HAP-1 (cell line): ENCODE measurements around the gene STARD5.
"Not testable (repeated sequence)": the region's sequence is repeated elsewhere in the genome, so short reads cannot be mapped to it uniquely, and the experiment has no call there.

Source experiments
- DNase-seq, 2 experiments: peaks; one replicate each; pipeline ENCODE4 v3.0.0-alpha.2; 2016 to 2020; ENCODE audit warnings: low spot score in 2 of 2
- H3K27me3 ChIP-seq: fragments of 250-450 bp; sonication (Bioruptor Pico); 2 replicates; pipeline ENCODE4 v1.5.1; 2020; ENCODE audit warnings: low read depth, mild to moderate bottlenecking, moderate library complexity
- H3K36me3 ChIP-seq: fragments of 250-450 bp; sonication (Bioruptor Pico); replicated peaks from 2 replicates; pipeline ENCODE4 v1.5.1; 2020; ENCODE audit warnings: mild to moderate bottlenecking
- H3K4me1 ChIP-seq: fragments of 250-450 bp; sonication (Bioruptor Pico); 2 replicates; pipeline ENCODE4 v1.5.1; 2020; ENCODE audit warnings: mild to moderate bottlenecking
- H3K4me3 ChIP-seq: fragments of 250-450 bp; sonication (Bioruptor Pico); 2 replicates; pipeline ENCODE4 v1.5.1; 2020; ENCODE audit warnings: mild to moderate bottlenecking, moderate library complexity
- H3K9me3 ChIP-seq: fragments of 250-450 bp; sonication (Bioruptor Pico); 2 replicates; pipeline ENCODE4 v1.5.1; 2020; ENCODE audit warnings: mild to moderate bottlenecking, moderate library complexity
- in situ Hi-C: fragments of 300-500 bp; cut with MboI; formaldehyde crosslinking; loops from 3 replicates; pipeline ENCODE4 v1.14.3; 2020; ENCODE audit warnings: low sequenced_read_pairs, inconsistent platforms, mixed read lengths

The STARD5 gene

DNA sequence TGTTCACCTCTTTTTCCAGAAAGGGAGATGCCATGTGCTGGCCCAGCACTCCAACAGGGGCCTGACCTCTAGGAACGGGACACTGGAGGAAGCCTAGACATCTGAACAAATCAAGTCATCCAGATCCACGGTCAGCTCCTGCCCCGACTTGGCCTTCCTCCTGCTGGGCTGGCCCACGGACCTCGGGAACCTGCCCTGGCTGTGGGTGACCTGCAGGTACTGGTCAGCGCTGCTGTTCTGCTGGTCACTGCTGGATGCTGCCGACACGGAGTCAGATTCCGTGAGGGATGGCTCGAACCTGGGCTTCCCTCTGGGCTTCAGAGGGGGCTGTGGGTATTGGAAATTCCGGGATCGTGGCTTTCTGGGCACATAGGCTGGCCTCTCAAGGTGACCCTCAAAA lies 8.4 kb upstream of the STARD5 start:
- Histone ChIP-seq H3K4me3 (no peak overlapping the region), H3K36me3 (no peaks in the 10 kb centered on the region), H3K27me3 (no peaks in the 10 kb centered on the region), H3K4me1 (no peaks in the 10 kb centered on the region; the same call in 1 of the 2 replicates), H3K9me3 (no peaks in the 10 kb centered on the region)
- DNase-seq: no peak
- in situ Hi-C loops: no loop called here

DNA sequence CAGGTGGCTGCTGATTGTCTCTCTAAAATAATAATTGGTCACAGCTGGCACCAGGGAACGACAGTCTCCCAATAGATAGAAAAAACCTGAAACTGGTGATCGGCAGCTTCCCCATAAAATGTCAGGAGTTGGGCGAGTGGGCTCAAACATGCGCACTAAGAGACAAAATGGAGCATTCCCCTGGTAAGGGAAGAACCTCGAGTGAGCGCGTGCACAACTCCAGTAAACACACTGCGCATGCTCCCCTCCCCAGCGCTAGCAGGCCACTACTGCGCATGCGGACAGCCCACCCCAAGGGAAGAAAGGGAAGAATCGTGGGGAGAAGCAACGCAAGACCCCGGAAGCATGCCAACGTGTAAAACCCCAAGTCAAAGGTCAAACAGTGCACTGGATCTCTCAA lies 7.7 kb upstream of the STARD5 start:
- no peak for DNase-seq
- in situ Hi-C loops: no loop called here
- no peak overlapping the region for H3K4me3 ChIP-seq
- H3K4me1 ChIP-seq: no peaks in the 10 kb centered on the region; the same call in 1 of the 2 replicates
- no peaks in the 10 kb centered on the region for H3K36me3 ChIP-seq
- H3K27me3 ChIP-seq: no peaks in the 10 kb centered on the region
- H3K9me3 ChIP-seq: no peaks in the 10 kb centered on the region

DNA sequence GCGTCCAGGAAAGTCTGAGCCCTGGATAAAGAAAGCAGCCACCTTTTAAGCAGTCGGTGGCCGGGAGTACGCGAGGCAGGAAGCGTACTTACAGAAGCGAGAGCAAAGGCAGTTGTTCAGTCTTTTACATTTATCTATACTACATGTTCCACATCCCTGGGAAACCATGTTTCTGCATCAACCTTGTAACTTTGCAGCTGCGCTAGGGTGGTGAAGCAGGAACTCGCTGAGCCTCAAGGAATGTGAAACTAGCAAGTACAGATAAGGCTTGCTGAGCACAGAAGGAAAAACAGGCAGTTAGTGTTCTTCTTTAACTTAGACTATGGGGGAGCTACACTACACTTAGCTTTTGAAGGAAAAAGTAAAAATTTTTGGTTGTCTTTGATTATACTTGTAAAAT lies 7.2 kb upstream of the STARD5 start:
- in situ Hi-C loops, H3K4me1 ChIP-seq, H3K27me3 ChIP-seq, H3K9me3 ChIP-seq, H3K4me3 ChIP-seq, H3K36me3 ChIP-seq, DNase-seq: not testable (repeated sequence)

GRCh38 chr15:81330366-81331090 lies 6.6 kb upstream of the STARD5 start:
- H3K4me1 ChIP-seq: no peaks in the 10 kb centered on the region; the same call in 1 of the 2 replicates
- H3K4me3 ChIP-seq: no peak overlapping the region
- no peaks in the 10 kb centered on the region for H3K27me3 ChIP-seq
- in situ Hi-C loops: no loop called here
- no peaks in the 10 kb centered on the region for H3K36me3 ChIP-seq
- DNase-seq: no peak
- no peaks in the 10 kb centered on the region for H3K9me3 ChIP-seq

GRCh38 chr15:81329446-81329845 lies 5.5 kb upstream of the STARD5 start:
- H3K4me3 ChIP-seq: no peak overlapping the region
- no peaks in the 10 kb centered on the region for H3K36me3 ChIP-seq
- in situ Hi-C loops: no loop called here
- no peak for DNase-seq
- H3K9me3 ChIP-seq: no peaks in the 10 kb centered on the region
- no peaks in the 10 kb centered on the region; the same call in 1 of the 2 replicates for H3K4me1 ChIP-seq
- H3K27me3 ChIP-seq: no peaks in the 10 kb centered on the region

GRCh38 chr15:81327516-81327915 lies 3.6 kb upstream of the STARD5 start:
- in situ Hi-C loops: no loop called here
- DNase-seq: peak in 1 of 2 experiments; percentile 24
- Histone ChIP-seq H3K27me3 (no peaks in the 10 kb centered on the region), H3K36me3 (no peaks in the 10 kb centered on the region), H3K4me1 (no peaks in the 10 kb centered on the region; the same call in 1 of the 2 replicates), H3K9me3 (no peaks in the 10 kb centered on the region), H3K4me3 (no peak overlapping the region)

DNA sequence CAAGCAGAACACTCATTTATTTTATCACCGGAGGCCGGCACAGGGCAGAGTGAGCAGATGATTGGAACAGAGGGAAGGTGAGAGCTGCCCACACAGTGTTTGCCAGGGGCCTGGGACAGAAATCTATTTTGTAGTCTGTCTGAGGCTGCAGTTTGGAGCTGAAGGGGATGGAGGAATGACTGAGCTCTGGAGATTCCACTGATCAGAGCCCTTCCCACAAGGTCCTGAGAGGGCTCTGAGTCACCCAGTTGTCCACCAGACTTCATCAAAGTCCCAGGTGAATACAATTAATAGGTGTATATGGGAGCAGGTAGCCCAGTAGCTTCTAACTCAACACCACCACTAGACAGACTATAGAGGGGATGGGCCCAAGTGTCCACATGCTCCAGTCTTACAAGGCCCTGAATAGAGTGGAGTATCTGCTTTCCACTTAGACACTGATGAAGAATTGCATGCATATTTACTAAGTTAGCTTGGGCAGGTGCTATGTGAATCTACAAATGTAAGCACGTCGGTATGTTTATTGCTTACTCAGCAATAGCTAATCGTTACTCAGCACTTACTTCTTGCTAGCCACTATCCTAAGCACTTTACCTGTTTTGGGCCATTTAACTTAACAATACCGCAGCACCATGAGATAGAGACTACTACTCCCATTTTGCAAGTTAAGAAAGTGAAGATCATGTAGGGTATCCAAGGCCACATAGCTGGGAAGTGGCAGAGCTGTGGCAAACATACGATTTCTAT lies 2.7 kb upstream of the STARD5 start:
- no peak for DNase-seq
- Histone ChIP-seq H3K4me1 (no peaks in the 10 kb centered on the region; the same call in 1 of the 2 replicates), H3K9me3 (no peaks in the 10 kb centered on the region), H3K4me3 (no peak overlapping the region), H3K36me3 (no peaks in the 10 kb centered on the region), H3K27me3 (no peaks in the 10 kb centered on the region)
- in situ Hi-C loops: no loop called here

GRCh38 chr15:81323559-81323943 lies 390 bp downstream of the STARD5 start:
- DNase-seq: no peak
- in situ Hi-C loops: no loop called here
- H3K4me3 ChIP-seq: peak overlapping the region; percentile 65
- H3K36me3 ChIP-seq: no peaks in the 10 kb centered on the region; the same call in 1 of the 2 replicates
- no peaks in the 10 kb centered on the region; the same call in 1 of the 2 replicates for H3K4me1 ChIP-seq
- H3K27me3 ChIP-seq: no peaks in the 10 kb centered on the region
- H3K9me3 ChIP-seq: no peaks in the 10 kb centered on the region

- Histone ChIP-seq H3K9me3 (no peaks in the 10 kb centered on the region), H3K36me3 (no peaks in the 10 kb centered on the region; the same call in 1 of the 2 replicates), H3K4me1 (no peaks in the 10 kb centered on the region; the same call in 1 of the 2 replicates), H3K27me3 (no peaks in the 10 kb centered on the region), H3K4me3 (no peak overlapping the region)
- in situ Hi-C loops: no loop called here
- no peak for DNase-seq
These were observed 1.2 kb downstream of the STARD5 start for GRCh38 chr15:81322676-81323253.

DNA sequence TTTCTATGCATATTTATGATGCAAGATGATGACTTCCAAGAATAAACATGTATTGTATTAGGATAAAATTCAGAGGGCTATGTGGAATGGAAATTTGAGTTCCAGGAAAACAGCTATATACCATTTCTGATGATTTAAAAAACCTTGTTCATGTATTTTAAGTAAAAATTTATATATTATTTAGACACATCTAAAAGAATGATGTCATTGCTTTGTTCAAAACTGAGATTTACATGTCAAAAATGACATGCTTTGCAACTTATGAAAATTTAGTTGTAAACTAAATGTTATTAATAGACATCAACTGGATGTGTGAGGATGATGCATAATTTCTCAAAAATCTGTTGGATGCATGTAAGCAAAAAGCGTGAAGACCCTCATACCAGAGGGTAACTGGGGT lies 2.3 kb downstream of the STARD5 start:
- H3K9me3 ChIP-seq: no peaks in the 10 kb centered on the region
- in situ Hi-C loops: no loop called here
- H3K27me3 ChIP-seq: no peaks in the 10 kb centered on the region
- DNase-seq: no peak
- H3K36me3 ChIP-seq: no peaks in the 10 kb centered on the region; the same call in 1 of the 2 replicates
- no peaks in the 10 kb centered on the region for H3K4me1 ChIP-seq
- no peak overlapping the region for H3K4me3 ChIP-seq

DNA sequence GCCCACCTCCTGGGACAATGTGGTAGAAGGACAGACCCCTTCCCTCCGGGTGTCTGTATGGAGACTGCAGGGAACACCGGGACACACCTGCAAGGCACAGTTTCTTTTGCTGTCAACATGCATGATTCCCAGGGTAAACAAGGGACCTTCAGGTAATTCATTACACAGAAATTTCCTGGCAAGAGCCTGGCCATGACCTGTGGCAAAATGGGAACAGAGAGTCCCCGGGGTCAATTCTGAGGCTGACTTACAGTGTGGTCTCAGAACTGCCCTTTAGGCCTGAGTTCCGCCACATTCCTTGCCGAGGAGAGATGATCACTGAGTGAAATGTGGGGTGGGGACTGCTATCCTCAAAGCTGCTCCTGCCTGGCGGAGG lies 6.3 kb downstream of the STARD5 start:
- Histone ChIP-seq H3K9me3 (no peaks in the 10 kb centered on the region), H3K27me3 (no peaks in the 10 kb centered on the region), H3K36me3 (peaks cover 6% of the 10 kb centered on the region), H3K4me3 (no peak overlapping the region), H3K4me1 (no peaks in the 10 kb centered on the region)
- in situ Hi-C loops: no loop called here
- DNase-seq: no peak

DNA sequence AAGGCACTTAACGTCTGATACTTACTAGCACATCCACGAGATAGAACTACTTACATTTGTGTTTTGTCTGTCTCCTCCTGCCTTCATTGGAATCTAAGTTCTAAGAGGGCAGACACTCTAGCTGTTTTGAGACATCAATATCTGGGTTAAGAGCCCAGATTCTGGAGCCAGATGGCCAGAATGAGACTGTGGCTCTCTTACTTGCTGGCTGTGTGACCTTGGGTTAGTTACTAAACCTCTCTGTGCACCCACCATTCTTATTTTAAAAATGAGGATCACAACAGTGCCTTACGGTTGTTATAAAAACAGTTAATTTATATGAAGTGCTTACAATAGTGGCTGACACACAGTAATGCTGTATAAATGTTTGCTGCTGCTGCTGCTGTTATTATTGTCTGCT lies 7.7 kb downstream of the STARD5 start:
- Histone ChIP-seq H3K4me3 (no peak overlapping the region), H3K36me3 (peaks cover 7% of the 10 kb centered on the region), H3K9me3 (no peaks in the 10 kb centered on the region), H3K27me3 (no peaks in the 10 kb centered on the region), H3K4me1 (no peaks in the 10 kb centered on the region)
- in situ Hi-C loops: no loop called here
- DNase-seq: no peak

DNA sequence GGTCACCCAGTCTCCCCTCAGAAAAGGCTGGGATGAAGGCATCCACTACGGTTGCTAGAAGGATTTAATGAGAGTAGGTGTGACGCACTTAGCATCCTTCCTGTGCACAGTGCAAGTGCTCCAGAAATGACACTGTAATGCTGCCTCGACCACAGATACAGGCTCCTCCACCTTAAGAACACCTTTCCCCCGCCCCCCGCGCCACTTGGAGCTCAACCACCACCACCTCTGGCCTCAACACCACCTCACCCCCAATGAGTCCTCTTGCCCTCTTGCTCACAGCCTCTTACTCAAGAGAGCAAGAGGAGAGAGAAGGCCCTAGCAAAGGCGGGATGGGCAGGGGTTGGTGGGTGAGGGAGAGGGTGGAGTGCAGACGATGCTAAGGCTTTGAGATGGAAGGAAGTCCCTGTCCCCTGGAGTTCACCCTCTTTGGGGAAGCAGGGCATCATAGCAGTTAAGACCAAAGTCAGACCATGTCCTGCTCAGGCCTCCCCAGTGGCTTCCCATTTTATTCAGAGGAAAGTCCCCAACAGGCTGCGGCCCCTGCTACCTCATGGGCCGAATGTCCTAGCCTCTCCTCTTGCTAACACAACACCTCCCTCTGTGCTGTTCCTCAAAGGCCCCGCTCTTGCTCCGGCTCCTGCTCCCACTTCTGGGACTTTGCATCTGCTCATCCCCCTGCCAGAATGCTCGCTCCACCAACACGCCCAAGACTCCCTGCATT lies 8.3 kb downstream of the STARD5 start:
- H3K36me3 ChIP-seq: peaks cover 7% of the 10 kb centered on the region
- H3K27me3 ChIP-seq: no peaks in the 10 kb centered on the region
- in situ Hi-C loops: no loop called here
- no peak for DNase-seq
- H3K9me3 ChIP-seq: no peaks in the 10 kb centered on the region
- no peak overlapping the region for H3K4me3 ChIP-seq
- H3K4me1 ChIP-seq: no peaks in the 10 kb centered on the region
